ENCODE data around the gene RAPH1.
"Not testable (repeated sequence)": the region's sequence is repeated elsewhere in the genome, so short reads cannot be mapped to it uniquely, and the experiment has no call there.

GRCh38 chr2:203540598-203540997 lies 5.5 kb upstream of the RAPH1 start:
- not testable (repeated sequence) for TF ChIP-seq POLR2AphosphoS5 (IDR thresholded peaks at IDR 0.05; ENCODE audit: borderline replicate concordance, low read depth, low read length); EZH2 (IDR thresholded peaks at IDR 0.05)
